ENCODE measurements around the gene LRRC27.

DNA sequence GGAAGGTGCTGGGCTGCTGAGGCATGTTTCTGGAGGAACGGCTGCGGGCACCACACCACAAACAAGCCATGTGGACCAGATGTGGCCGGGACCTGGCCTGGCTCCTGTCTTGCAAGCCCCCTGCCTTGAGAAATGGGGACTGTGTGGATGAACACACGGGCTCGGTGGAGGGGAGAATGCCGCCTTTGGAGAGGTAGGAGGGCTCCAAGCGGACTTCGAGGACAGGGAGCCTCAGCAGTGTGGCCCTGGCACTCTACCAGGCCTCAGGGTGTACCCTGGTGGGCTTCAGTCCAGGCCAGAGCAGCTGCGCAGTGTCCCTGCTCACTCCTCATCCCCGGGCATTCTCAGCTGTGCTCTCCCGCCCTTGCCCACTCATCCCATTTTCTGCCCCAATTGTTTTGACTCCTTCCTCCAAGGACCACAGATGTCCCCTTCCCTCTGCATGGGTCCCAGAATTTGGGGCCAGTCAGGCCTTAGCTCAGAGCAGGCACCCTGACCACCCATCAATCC is 96.5 kb downstream of the LRRC27 start:
- TF ChIP-seq, protein P1, sequence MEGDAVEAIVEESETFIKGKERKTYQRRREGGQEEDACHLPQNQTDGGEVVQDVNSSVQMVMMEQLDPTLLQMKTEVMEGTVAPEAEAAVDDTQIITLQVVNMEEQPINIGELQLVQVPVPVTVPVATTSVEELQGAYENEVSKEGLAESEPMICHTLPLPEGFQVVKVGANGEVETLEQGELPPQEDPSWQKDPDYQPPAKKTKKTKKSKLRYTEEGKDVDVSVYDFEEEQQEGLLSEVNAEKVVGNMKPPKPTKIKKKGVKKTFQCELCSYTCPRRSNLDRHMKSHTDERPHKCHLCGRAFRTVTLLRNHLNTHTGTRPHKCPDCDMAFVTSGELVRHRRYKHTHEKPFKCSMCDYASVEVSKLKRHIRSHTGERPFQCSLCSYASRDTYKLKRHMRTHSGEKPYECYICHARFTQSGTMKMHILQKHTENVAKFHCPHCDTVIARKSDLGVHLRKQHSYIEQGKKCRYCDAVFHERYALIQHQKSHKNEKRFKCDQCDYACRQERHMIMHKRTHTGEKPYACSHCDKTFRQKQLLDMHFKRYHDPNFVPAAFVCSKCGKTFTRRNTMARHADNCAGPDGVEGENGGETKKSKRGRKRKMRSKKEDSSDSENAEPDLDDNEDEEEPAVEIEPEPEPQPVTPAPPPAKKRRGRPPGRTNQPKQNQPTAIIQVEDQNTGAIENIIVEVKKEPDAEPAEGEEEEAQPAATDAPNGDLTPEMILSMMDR (conservative IDR thresholded peaks at IDR 0.05; ENCODE audit: low read depth, low read length): no peak
- TF ChIP-seq EZH2 (IDR thresholded peaks at IDR 0.05; ENCODE audit: low read length, unreplicated experiment) (no peak), EZH2phosphoT487 (IDR thresholded peaks at IDR 0.05; ENCODE audit: borderline replicate concordance, low read length) (no peak)
